ENCODE data around the gene LRRC75B. TPM values are rescaled to one million over a fixed set of nuclear protein-coding genes. Genes with fewer than 3 reads are reported as not detected.

The LRRC75B gene
- total and polyA plus RNA-seq, 2 of the 8 experiments (the other 6 are each of a cell fraction or from before 2014, with no cell fraction given) = 12.2 to 26.6 TPM

DNA sequence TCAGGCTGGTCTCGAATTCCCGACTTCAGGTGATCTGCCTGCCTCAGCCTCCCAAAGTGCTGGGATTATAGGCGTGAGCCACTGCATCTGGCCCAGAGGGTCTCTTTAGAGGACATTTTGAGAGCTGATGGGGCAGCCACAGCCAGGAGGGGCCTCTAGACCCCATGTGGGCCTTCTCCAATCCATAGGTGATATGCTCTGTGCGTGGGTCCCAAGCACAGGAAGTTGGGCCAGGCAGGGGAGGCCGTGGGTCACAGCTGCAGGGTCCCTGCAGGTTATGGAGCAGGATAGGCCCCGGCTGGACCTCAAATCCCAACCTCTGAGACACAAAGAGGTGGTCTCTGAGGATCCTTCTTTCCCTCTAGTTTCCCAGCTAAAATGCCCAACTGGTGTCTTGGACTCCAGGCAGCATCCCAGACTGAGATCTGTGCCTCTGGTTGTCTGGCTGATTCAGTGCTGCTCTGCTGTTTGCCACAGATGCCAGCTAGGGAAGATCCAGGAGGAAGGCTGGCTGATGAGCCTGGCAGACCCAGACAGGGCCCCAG lies 1.5 kb downstream of the LRRC75B start:
- Histone ChIP-seq H2AFZ (ENCODE audit: low read length) (no peak overlapping the region), H2BK15ac (ENCODE audit: low read length) (peak overlapping the region; percentile 6; the same call in 1 of the 2 replicates), H2BK12ac (ENCODE audit: low read depth, low read length) (no peak overlapping the region), H3K14ac (ENCODE audit: insufficient read length) (no peak overlapping the region), H2BK120ac (replicated peaks; ENCODE audit: low read depth, low read length) (no peak overlapping the region), H3K27ac (ENCODE audit: low read depth, low read length) (no peak overlapping the region), H4K8ac (ENCODE audit: extremely low read depth, insufficient read depth, low read length) (no peak overlapping the region; the same call in 1 of the 2 replicates), H3K18ac (ENCODE audit: extremely low read depth, low read length) (no peak overlapping the region), H3K56ac (replicated peaks; ENCODE audit: insufficient read length, low read depth, low read length) (no peak overlapping the region), H3K9ac (replicated peaks in 1 of 4; ENCODE audit: extremely low read depth in 1 of 4, low read depth in 3 of 4, low read length in 3 of 4) (no peak overlapping the region), H3K36me3 (ENCODE audit: control insufficient read depth in 2 of 4, insufficient read depth in 4 of 4, low read length in 3 of 4) (peaks cover 0 to 2% (median 0%) of the 10 kb centered on the region in 4 experiments; a peak in 2 of 8 replicates), H3K4me1 (replicated peaks in 1 of 4; ENCODE audit: control insufficient read depth in 3 of 4, insufficient read depth in 4 of 4, low read length in 3 of 4) (peaks cover 0 to 25% (median 10%) of the 10 kb centered on the region in 4 experiments; a peak in 6 of 7 replicates), H3K4me2 (ENCODE audit: insufficient read depth in 1 of 2, low read depth in 2 of 2, low read length in 2 of 2) (no peak overlapping the region; a peak in 1 of 4 replicates), H2BK5ac (ENCODE audit: low read depth, low read length) (peak overlapping the region; percentile 69; the same call in 1 of the 2 replicates), H4K20me1 (replicated peaks in 1 of 2; ENCODE audit: control insufficient read depth in 1 of 2, insufficient read depth in 2 of 2, low read length in 2 of 2) (no peaks in the 10 kb centered on the region), H3K4me3 (ENCODE audit: extremely low read depth in 1 of 4, insufficient read depth in 2 of 4, low read depth in 3 of 4, low read length in 4 of 4) (no peak overlapping the region), H4K5ac (ENCODE audit: insufficient read length, low read depth, low read length) (no peak overlapping the region), H3K23me2 (ENCODE audit: low read depth, low read length) (peaks cover 2% of the 10 kb centered on the region; the same call in 1 of the 2 replicates), H3K79me1 (ENCODE audit: low read depth, low read length) (no peaks in the 10 kb centered on the region; the same call in 1 of the 2 replicates), H3K4ac (replicated peaks; ENCODE audit: insufficient read length, low read depth, low read length) (no peak overlapping the region), H4K91ac (replicated peaks; ENCODE audit: insufficient read length, low read length) (no peak overlapping the region), H2BK20ac (ENCODE audit: low read length) (no peak overlapping the region), H2AK5ac (ENCODE audit: low read depth, low read length) (peak overlapping the region; percentile 86; the same call in 1 of the 2 replicates), H3K79me2 (ENCODE audit: control insufficient read depth in 1 of 2, insufficient read depth in 2 of 2, low read length in 2 of 2) (no peaks in the 10 kb centered on the region), H3K9me3 (ENCODE audit: insufficient read depth in 2 of 2, low read depth in 1 of 2, low read length in 1 of 2) (no peaks in the 10 kb centered on the region), H3K27me3 (replicated peaks in 1 of 4; ENCODE audit: control insufficient read depth in 3 of 4, extremely low read depth in 1 of 4, insufficient read depth in 3 of 4, low read length in 3 of 4) (no peaks in the 10 kb centered on the region), H3K23ac (ENCODE audit: insufficient read length) (no peak overlapping the region)
- DNase-seq (ENCODE audit: low read depth in 1 of 2, low spot score in 2 of 2) = no peak
- no peak for FAIRE-seq
- CTCF ChIA-PET (ENCODE audit: partially characterized antibody) = interaction anchor here (1.1 to 1.4 kb wide), 2 partner anchors 13 to 170 kb away, joined by 3 to 5 read pairs; no protein-coding TSS in a partner anchor
- WGBS, 2 experiments (ENCODE audit: extremely low coverage in 1 of 2, insufficient coverage in 1 of 2, insufficient read length in 1 of 2, insufficient replicate concordance in 2 of 2, low coverage in 1 of 2, low lambda C conversion rate in 2 of 2, missing lambda C conversion rate in 1 of 2) = 93% methylated on average over 6 of the region's 6 CpGs; no CpG with 5 or more reads in 1 of the 2 experiments
- POLR2A ChIA-PET (ENCODE audit: partially characterized antibody) = interaction anchor here (0.7 to 4.4 kb wide), 8 partner anchors 8 to 73 kb away, joined by 3 to 38 read pairs (median 5); partner anchors contain the start of gene GGT1
- TF ChIP-seq SP1 (IDR thresholded peaks at IDR 0.05; ENCODE audit: low read depth, low read length) (no peak), E2F6 (IDR thresholded peaks at IDR 0.05) (no peak), ATF2 (IDR thresholded peaks at IDR 0.05; ENCODE audit: low read length) (no peak), EP300 (IDR thresholded peaks at IDR 0.05; ENCODE audit: borderline replicate concordance in 1 of 2, low read depth in 2 of 2, low read length in 2 of 2) (no peak), NANOG (IDR thresholded peaks at IDR 0.05; ENCODE audit: insufficient read depth, low read depth, low read length, poor library complexity, severe bottlenecking) (no peak), BRCA1 (IDR thresholded peaks at IDR 0.05; ENCODE audit: low read depth, low read length) (no peak), ASH2L (IDR thresholded peaks at IDR 0.05; ENCODE audit: low read length) (no peak), CBX5 (IDR thresholded peaks at IDR 0.05; ENCODE audit: low read depth, low read length) (no peak), NRF1 (IDR thresholded peaks at IDR 0.05; ENCODE audit: low read depth, low read length) (no peak), KDM5A (IDR thresholded peaks at IDR 0.05; ENCODE audit: low read length) (no peak)
